IMR-90 (cell line): ENCODE data around the gene TET1. TPM values are rescaled to one million over a fixed set of nuclear protein-coding genes. Genes with fewer than 3 reads are reported as not detected.

Experiments used
- ATAC-seq: fragments of 200-7000 bp; cut with Tn5 transposase; 2 replicates; pipeline ENCODE4 v1.9.1; 2020; ENCODE audit warnings: low read depth, mild to moderate bottlenecking, moderate library complexity
- BruUV-seq: library from RNA; stranded (reverse); fragments of 400-500 nt; replicated peaks from 2 replicates; lab custom pipeline; 2021; lab: Mats Ljungman, UMichigan
- CTCF ChIA-PET: fragments of 300-600 bp; formaldehyde crosslinking; extraction: SDS; loops from one replicate; lab custom pipeline; 2021; ENCODE audit warnings: antibody characterized with exemption; lab: Yijun Ruan, JAX
- POLR2A ChIA-PET: fragments of 300-600 bp; sonication (Branson Sonifier 250); formaldehyde crosslinking; loops from one replicate; lab custom pipeline; 2022; ENCODE audit warnings: antibody characterized with exemption; ENCODE audit not compliant: unreplicated experiment; lab: Charles Lee
- DNase-seq: peaks from one replicate; pipeline ENCODE4 v3.0.0; 2013
- H2AFZ ChIP-seq: replicated peaks from 2 replicates; pipeline ENCODE3; 2013; ENCODE audit warnings: low read length, mild to moderate bottlenecking; ENCODE audit not compliant: poor library complexity
- H2AK5ac ChIP-seq: 2 replicates; pipeline ENCODE4 v1.6.1; 2013; ENCODE audit warnings: low read depth, low read length, inconsistent platforms
- H2AK9ac ChIP-seq: replicated peaks from 2 replicates; pipeline ENCODE3; 2013; ENCODE audit warnings: mild to moderate bottlenecking, low read depth, low read length, moderate library complexity; ENCODE audit not compliant: poor library complexity
- H2BK120ac ChIP-seq: 2 replicates; pipeline ENCODE4 v1.6.1; 2013; ENCODE audit warnings: low read depth, low read length, inconsistent platforms
- H2BK15ac ChIP-seq: 3 replicates; pipeline ENCODE4 v1.6.1; 2013; ENCODE audit warnings: low read depth, low read length, inconsistent platforms
- H2BK20ac ChIP-seq: 2 replicates; pipeline ENCODE4 v1.6.1; 2013; ENCODE audit warnings: low read depth, mild to moderate bottlenecking, inconsistent platforms, low read length, moderate library complexity
- H2BK5ac ChIP-seq: 2 replicates; pipeline ENCODE4 v1.6.1; 2013; ENCODE audit warnings: mild to moderate bottlenecking, low read depth, low read length, inconsistent platforms; ENCODE audit not compliant: poor library complexity, severe bottlenecking
- H3K14ac ChIP-seq: replicated peaks from 2 replicates; pipeline ENCODE4 v1.6.1; 2013; ENCODE audit warnings: low read depth, low read length, inconsistent platforms
- H3K18ac ChIP-seq: 2 replicates; pipeline ENCODE4 v1.6.1; 2013; ENCODE audit warnings: low read depth, low read length, control low read depth
- H3K23ac ChIP-seq: 2 replicates; pipeline ENCODE4 v1.6.1; 2013; ENCODE audit warnings: low read depth, low read length, inconsistent platforms
- H3K27ac ChIP-seq: 2 replicates; pipeline ENCODE4 v1.5.1; 2013; ENCODE audit warnings: mild to moderate bottlenecking, control low read depth, low read length; ENCODE audit not compliant: insufficient read depth
- H3K27me3 ChIP-seq: 2 replicates; pipeline ENCODE4 v1.6.1; 2013; ENCODE audit warnings: low read length; ENCODE audit not compliant: control insufficient read depth, insufficient read depth
- H3K36me3 ChIP-seq: 2 replicates; pipeline ENCODE4 v1.6.1; 2013; ENCODE audit warnings: low read length, mixed read lengths; ENCODE audit not compliant: control insufficient read depth, insufficient read depth
- H3K4ac ChIP-seq: 2 replicates; pipeline ENCODE4 v1.6.1; 2013; ENCODE audit warnings: low read depth, low read length, inconsistent platforms
- H3K4me1 ChIP-seq: 2 replicates; pipeline ENCODE4 v1.6.1; 2013; ENCODE audit warnings: low read length, mixed read lengths; ENCODE audit not compliant: control insufficient read depth, insufficient read depth
- H3K4me2 ChIP-seq: 2 replicates; pipeline ENCODE4 v1.6.1; 2013; ENCODE audit warnings: low read depth, mild to moderate bottlenecking, control low read depth, low read length, moderate library complexity
- H3K4me3 ChIP-seq: 2 replicates; pipeline ENCODE4 v1.5.1; 2013; ENCODE audit warnings: low read depth, mild to moderate bottlenecking, control low read depth, low read length, moderate library complexity; ENCODE audit not compliant: insufficient read depth
- H3K56ac ChIP-seq: 2 replicates; pipeline ENCODE4 v1.6.1; 2013; ENCODE audit warnings: low read length, inconsistent platforms; ENCODE audit not compliant: insufficient read depth; ENCODE audit errors: extremely low read depth
- H3K79me1 ChIP-seq, 2 experiments: 2 replicates each; pipeline ENCODE4 v1.6.1; 2013; ENCODE audit warnings: low read length in 2 of 2, inconsistent platforms in 1 of 2, low read depth in 1 of 2
- H3K9ac ChIP-seq: 2 replicates; pipeline ENCODE4 v1.6.1; 2013; ENCODE audit warnings: low read depth, low read length, control low read depth
- H3K9me1 ChIP-seq: 2 replicates; pipeline ENCODE4 v1.6.1; 2013; ENCODE audit warnings: low read length, inconsistent platforms; ENCODE audit not compliant: insufficient read depth
- H3K9me3 ChIP-seq: 2 replicates; pipeline ENCODE4 v1.6.1; 2013; ENCODE audit warnings: low read length; ENCODE audit not compliant: control insufficient read depth, insufficient read depth
- H4K20me1 ChIP-seq: 2 replicates; pipeline ENCODE4 v1.6.1; 2013; ENCODE audit warnings: low read length, inconsistent platforms; ENCODE audit not compliant: insufficient read depth
- H4K5ac ChIP-seq: 2 replicates; pipeline ENCODE4 v1.6.1; 2013; ENCODE audit warnings: mild to moderate bottlenecking, low read depth, low read length, control low read depth
- H4K8ac ChIP-seq, 2 experiments: 2 replicates each; pipeline ENCODE4 v1.6.1; 2013; ENCODE audit warnings: low read depth in 2 of 2, low read length in 2 of 2, control low read depth in 1 of 2, inconsistent platforms in 1 of 2
- H4K91ac ChIP-seq: 2 replicates; pipeline ENCODE4 v1.6.1; 2013; ENCODE audit warnings: low read depth, low read length, inconsistent platforms; ENCODE audit not compliant: insufficient read depth
- CEBPB ChIP-seq: IDR thresholded peaks from 2 replicates; pipeline ENCODE4 v1.6.1; 2012; ENCODE audit warnings: low read depth, low read length, improper control_type of control experiment
- POLR2A ChIP-seq: IDR thresholded peaks from 2 replicates; pipeline ENCODE4 v1.6.1; 2012; ENCODE audit warnings: mild to moderate bottlenecking, low read depth, low read length
- WGBS, 2 experiments: methylation state at CpG; one replicate each; pipeline versions ENCODE4 v1.1.5 to v1.1.7; 2013; ENCODE audit warnings: missing lambda C conversion rate in 2 of 2; ENCODE audit not compliant: insufficient read length in 1 of 2; ENCODE audit errors: extremely low coverage in 2 of 2; 5-methylcytosine and 5-hydroxymethylcytosine counted together
- dilution Hi-C: fragments of 300-500 bp; cut with HindIII; formaldehyde crosslinking; loops from one replicate; pipeline ENCODE4 v1.14.3; 2018; ENCODE audit warnings: low sequenced_read_pairs; ENCODE audit not compliant: unreplicated experiment
- in situ Hi-C: fragments of 300-500 bp; cut with MboI; formaldehyde crosslinking; loops from 3 replicates; pipeline ENCODE4 v1.14.3; 2019; ENCODE audit warnings: low sequenced_read_pairs, inconsistent platforms, mixed read lengths
- intact Hi-C: fragments of 100-400 bp; cut with micrococcal nuclease; formaldehyde crosslinking; loops from 2 replicates; pipeline ENCODE4 v1.10.0; 2022
- polyA plus RNA-seq, 3 experiments: library from polyadenylated mRNA; depleted of rRNA; stranded (reverse); fragments of >200 nt; gene quantifications; 2 replicates each; pipeline ENCODE4 v1.2.3, GENCODE V29; 2012; ENCODE audit warnings: low replicate concordance in 1 of 3
- total RNA-seq: library from RNA; depleted of rRNA; stranded (reverse); fragments of >200 nt; gene quantifications from 2 replicates; pipeline ENCODE4 v1.2.3, GENCODE V29; 2012

TET1 gene
- total and polyA plus RNA-seq, 2 of the 4 experiments (the other 2 are of a cell fraction): 1.0 to 4.3 TPM

DNA sequence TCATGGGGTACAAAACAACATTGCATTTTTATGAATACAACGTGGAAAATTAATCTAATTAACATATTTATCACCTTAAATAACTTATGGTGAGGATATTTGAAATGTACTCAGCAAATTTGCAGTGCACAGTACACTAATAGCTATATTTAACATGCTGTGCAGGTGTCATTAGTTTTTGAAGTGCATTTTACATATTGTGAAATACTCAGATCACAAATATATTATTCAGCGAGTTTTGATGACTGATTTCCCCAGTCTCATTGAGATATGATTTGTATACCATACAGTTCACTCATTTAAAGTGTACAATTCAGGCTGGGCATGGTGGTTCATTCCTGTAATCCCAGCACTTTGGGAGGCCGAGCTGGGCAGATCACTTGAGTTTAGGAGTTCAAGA, 59.5 kb downstream of the TET1 start:
- peak; percentile 65 for TF ChIP-seq CEBPB
- TF ChIP-seq POLR2A: no peak
- no peak for ATAC-seq
- Histone ChIP-seq H3K4me2 (no peak overlapping the region), H3K79me1 (peaks cover 9 to 28% of the 10 kb centered on the region in 2 experiments), H3K18ac (no peak overlapping the region), H3K4me3 (no peak overlapping the region), H4K8ac (no peak overlapping the region), H2AFZ (no peak overlapping the region), H3K9me1 (0 out of 2 replicates have a peak, but pooled peaks cover 3% of the 10 kb centered on the region), H2AK9ac (no peak overlapping the region), H3K4ac (no peak overlapping the region), H3K9me3 (no peaks in the 10 kb centered on the region), H3K9ac (no peak overlapping the region), H3K36me3 (peaks cover 1% of the 10 kb centered on the region), H4K20me1 (0 out of 2 replicates have a peak, but pooled peaks cover 3% of the 10 kb centered on the region), H3K56ac (no peak overlapping the region), H2BK15ac (no peak overlapping the region), H3K23ac (no peak overlapping the region), H3K4me1 (peaks cover 2% of the 10 kb centered on the region; the same call in 1 of the 2 replicates), H3K27ac (no peak overlapping the region), H2BK120ac (no peak overlapping the region), H4K5ac (no peak overlapping the region), H4K91ac (no peak overlapping the region), H2BK5ac (no peak overlapping the region), H3K27me3 (no peaks in the 10 kb centered on the region), H2BK20ac (no peak overlapping the region), H3K14ac (no peak overlapping the region), H2AK5ac (no peak overlapping the region)
- CTCF ChIA-PET: interaction anchor here (0.7 kb wide), 1 partner anchor 211 kb away, joined by 3 read pairs; no protein-coding TSS in a partner anchor
- dilution Hi-C loops: no loop called here
- no peak for DNase-seq
- in situ Hi-C loops: no loop called here
- intact Hi-C loops: no loop called here
- BruUV-seq: no TSS peak
- WGBS, 2 experiments: no CpG with 5 or more reads among the region's 3 CpGs
- POLR2A ChIA-PET: no interaction called here
